GM12892 (cell line): ENCODE measurements around the gene FAM24A.

Source experiments
- POLR2A ChIP-seq: IDR thresholded peaks from 2 replicates; pipeline ENCODE4 v1.6.1; 2011; ENCODE audit warnings: low read depth, low read length, control low read depth
- POLR2AphosphoS5 ChIP-seq: IDR thresholded peaks from 2 replicates; pipeline ENCODE4 v1.6.1; 2011; ENCODE audit warnings: low read depth, low read length, control low read depth
- TAF1 ChIP-seq: IDR thresholded peaks from 2 replicates; pipeline ENCODE4 v1.6.1; 2011; ENCODE audit warnings: low read depth, mild to moderate bottlenecking, control low read depth, low read length, borderline replicate concordance

GRCh38 chr10:122939133-122939855, 28.9 kb downstream of the FAM24A start:
- TF ChIP-seq TAF1 (no peak), POLR2A (no peak), POLR2AphosphoS5 (no peak)
